Measurements from ENCODE around the gene SUPT5H. TPM values are rescaled to one million over a fixed set of nuclear protein-coding genes. Genes with fewer than 3 reads are reported as not detected.

SUPT5H gene
- 171 and 188 TPM in 2 replicates for total RNA-seq (2022)
- percentile 76 among the genes with signal in this experiment for Bru-seq, nascent RNA
- BruChase-seq, experiment 1, labeled RNA remaining after a 2-hour chase, result percentile 82 among the genes with signal in this experiment
- BruChase-seq, experiment 2, labeled RNA remaining after a 6-hour chase, result percentile 92 among the genes with signal in this experiment
- long read RNA-seq, transcript SUPT5H-203 (29 exons, 3,698 nt), result minor isoform, 16 of 160 reads
- long read RNA-seq, transcript SUPT5H-201 (28 exons, 3,770 nt), result minor isoform, 9 of 160 reads
- long read RNA-seq, transcript SUPT5H-218 (2 exons, 718 nt), result major isoform, 47 of 160 reads
- long read RNA-seq, partial matches to known transcripts, result 58 of 160 reads
- long read RNA-seq, other reads (novel, unspliced or antisense), result 30 of 160 reads

DNA sequence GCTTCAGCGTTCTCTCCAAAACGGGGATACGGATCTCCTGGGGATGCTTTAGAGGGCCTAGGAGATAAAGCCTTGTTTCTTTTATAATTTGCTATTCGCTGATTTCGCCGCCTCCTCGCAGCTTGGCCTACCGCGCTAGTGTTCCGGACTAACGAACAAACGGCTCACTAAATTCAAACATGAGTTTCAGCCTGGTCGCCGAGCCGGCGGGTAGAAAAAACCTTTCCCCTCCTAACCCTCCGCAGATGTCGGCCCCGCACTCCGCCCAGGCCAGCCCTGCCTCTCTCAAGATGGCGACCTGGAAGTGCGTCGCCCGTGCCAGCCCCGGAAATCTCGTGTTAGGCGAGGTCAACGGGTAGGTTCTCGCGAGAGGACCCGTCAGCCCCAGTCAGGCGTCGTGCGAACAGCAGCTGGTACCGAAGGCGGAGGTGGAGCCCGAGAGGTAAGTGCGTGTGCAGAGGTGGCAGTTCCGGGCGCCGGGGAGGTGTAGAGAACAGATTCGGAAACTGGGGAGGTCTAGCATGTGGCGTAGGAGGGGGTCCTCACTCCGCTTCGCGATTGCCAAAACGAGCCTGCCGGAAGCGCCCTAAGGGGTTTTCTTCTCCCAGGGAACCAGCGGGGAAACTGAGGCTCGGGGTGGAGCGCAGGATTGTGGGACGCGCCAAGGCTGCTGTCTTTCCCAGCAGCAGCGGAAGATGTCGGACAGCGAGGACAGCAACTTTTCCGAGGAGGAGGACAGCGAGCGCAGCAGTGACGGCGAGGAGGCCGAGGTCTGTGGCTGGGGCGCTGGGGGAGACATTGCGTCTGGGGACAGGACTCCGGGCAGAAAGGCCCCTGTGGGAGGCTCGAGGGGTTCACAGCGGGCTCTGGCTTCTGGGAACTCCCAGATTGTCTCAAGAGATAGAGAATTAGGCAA lies at the start of gene SUPT5H:
Gene SUPT5H (plus strand): TSS at position 387 of the 916 bp plus-strand sequence. CDS start 309 bp downstream, at position 696.
- H3K4me1 ChIP-seq, result peaks cover 8% of the 10 kb centered on the region
- Mint-ChIP-seq H3K4me3 (ENCODE audit: unreplicated experiment) (peak within 1 kb of the TSS; percentile 95), H3K9me3 (ENCODE audit: unreplicated experiment) (no peaks in the 10 kb centered on the region), H3K36me3 (ENCODE audit: insufficient read depth, unreplicated experiment) (peaks cover 47% of the 10 kb centered on the region), H3K27ac (ENCODE audit: unreplicated experiment) (peak within 1 kb of the TSS; percentile 98), H3K4me1 (ENCODE audit: low read depth, unreplicated experiment) (peaks cover 16% of the 10 kb centered on the region), H3K27me3 (ENCODE audit: insufficient read depth, unreplicated experiment) (no peaks in the 10 kb centered on the region)
- H3K36me3 ChIP-seq (ENCODE audit: control insufficient read depth, insufficient read depth, low read length), result peaks cover 3% of the 10 kb centered on the region
- peak within 1 kb of the TSS; percentile 92 for H3K4me3 ChIP-seq (ENCODE audit: low read depth, low read length)
- CTCF ChIA-PET, result interaction anchor here (0.5 to 2.0 kb wide), 3 partner anchors 30 to 103 kb away, joined by 4 to 8 read pairs (median 7); partner anchors contain the start of gene SAMD4B
- TF ChIP-seq, protein P1, sequence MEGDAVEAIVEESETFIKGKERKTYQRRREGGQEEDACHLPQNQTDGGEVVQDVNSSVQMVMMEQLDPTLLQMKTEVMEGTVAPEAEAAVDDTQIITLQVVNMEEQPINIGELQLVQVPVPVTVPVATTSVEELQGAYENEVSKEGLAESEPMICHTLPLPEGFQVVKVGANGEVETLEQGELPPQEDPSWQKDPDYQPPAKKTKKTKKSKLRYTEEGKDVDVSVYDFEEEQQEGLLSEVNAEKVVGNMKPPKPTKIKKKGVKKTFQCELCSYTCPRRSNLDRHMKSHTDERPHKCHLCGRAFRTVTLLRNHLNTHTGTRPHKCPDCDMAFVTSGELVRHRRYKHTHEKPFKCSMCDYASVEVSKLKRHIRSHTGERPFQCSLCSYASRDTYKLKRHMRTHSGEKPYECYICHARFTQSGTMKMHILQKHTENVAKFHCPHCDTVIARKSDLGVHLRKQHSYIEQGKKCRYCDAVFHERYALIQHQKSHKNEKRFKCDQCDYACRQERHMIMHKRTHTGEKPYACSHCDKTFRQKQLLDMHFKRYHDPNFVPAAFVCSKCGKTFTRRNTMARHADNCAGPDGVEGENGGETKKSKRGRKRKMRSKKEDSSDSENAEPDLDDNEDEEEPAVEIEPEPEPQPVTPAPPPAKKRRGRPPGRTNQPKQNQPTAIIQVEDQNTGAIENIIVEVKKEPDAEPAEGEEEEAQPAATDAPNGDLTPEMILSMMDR (IDR thresholded peaks at IDR 0.05; ENCODE audit: insufficient read depth in 1 of 2, low read depth in 1 of 2, low read length in 1 of 2, severe bottlenecking in 1 of 2, unreplicated experiment in 1 of 2), result no peak
- TSS peak; percentile 76 for BruUV-seq (replicated peaks)
- intact Hi-C loops (cut with micrococcal nuclease; ENCODE audit: unreplicated experiment), result loop anchor here (1.0 to 2.0 kb wide), 3 partner anchors 9 to 57 kb away; partner anchors contain the start of gene TIMM50
- peak; percentile 98 to 99 for DNase-seq
- no peaks in the 10 kb centered on the region for H3K9me3 ChIP-seq
- POLR2A ChIA-PET, result interaction anchor here (0.6 to 2.3 kb wide), 4 partner anchors 10 to 104 kb away, joined by 3 to 53 read pairs (median 4); partner anchors contain the start of genes MED29, PAF1, RPS16 and SAMD4B
- H3K27me3 ChIP-seq (replicated peaks; ENCODE audit: control insufficient read depth, insufficient read depth, low read length), result no peaks in the 10 kb centered on the region

GRCh38 chr19:39397360-39398296 lies 47.8 kb upstream of the SUPT5H start:
- BruUV-seq (replicated peaks), result no TSS peak
- TF ChIP-seq, protein P1 (IDR thresholded peaks at IDR 0.05; ENCODE audit: insufficient read depth in 1 of 2, low read depth in 1 of 2, low read length in 1 of 2, severe bottlenecking in 1 of 2, unreplicated experiment in 1 of 2), result peak; percentile 98
- no peaks in the 10 kb centered on the region for H3K9me3 ChIP-seq
- H3K36me3 Mint-ChIP-seq (ENCODE audit: insufficient read depth, unreplicated experiment), result peaks cover 67% of the 10 kb centered on the region
- H3K4me1 ChIP-seq, result peaks cover 52% of the 10 kb centered on the region
- no peaks in the 10 kb centered on the region for H3K27me3 Mint-ChIP-seq (ENCODE audit: insufficient read depth, unreplicated experiment)
- H3K4me3 ChIP-seq (ENCODE audit: low read depth, low read length), result no peak overlapping the region
- no peaks in the 10 kb centered on the region for H3K9me3 Mint-ChIP-seq (ENCODE audit: unreplicated experiment)
- H3K4me1 Mint-ChIP-seq (ENCODE audit: low read depth, unreplicated experiment), result peaks cover 34% of the 10 kb centered on the region
- H3K36me3 ChIP-seq (ENCODE audit: control insufficient read depth, insufficient read depth, low read length), result no peaks in the 10 kb centered on the region; the same call in none of the 2 replicates
- intact Hi-C loops (cut with micrococcal nuclease; ENCODE audit: unreplicated experiment), result loop anchor here (1.0 to 5.0 kb wide), 2 partner anchors 14 to 270 kb away; partner anchors contain the start of gene PAK4
- DNase-seq, result peak; percentile 94 to 95
- CTCF ChIA-PET, result interaction anchor here (0.6 to 2.9 kb wide), 12 partner anchors 10 to 844 kb away, joined by 3 to 52 read pairs (median 8); partner anchors contain the start of genes PLEKHG2, RPS16, SAMD4B and ZFP36
- peak overlapping the region; percentile 84 for H3K27ac Mint-ChIP-seq (ENCODE audit: unreplicated experiment)
- POLR2A ChIA-PET, result interaction anchor here (0.6 to 2.3 kb wide), 7 partner anchors 10 to 573 kb away, joined by 3 to 28 read pairs (median 11); partner anchors contain the start of genes PSMC4, RPS16, SAMD4B and ZFP36
- H3K27me3 ChIP-seq (replicated peaks; ENCODE audit: control insufficient read depth, insufficient read depth, low read length), result no peaks in the 10 kb centered on the region
- peak overlapping the region; percentile 49 for H3K4me3 Mint-ChIP-seq (ENCODE audit: unreplicated experiment)

Data from Caco-2 (cell line).